ENCODE data around the gene KDM3B. TPM values are rescaled to one million over a fixed set of nuclear protein-coding genes. Genes with fewer than 3 reads are reported as not detected.

Gene KDM3B
- total and polyA plus RNA-seq, 9 of the 15 experiments (the other 6 are each of a cell fraction or from before 2014, with no cell fraction given), result 13.8 to 62.8 (median 41.9) TPM

DNA sequence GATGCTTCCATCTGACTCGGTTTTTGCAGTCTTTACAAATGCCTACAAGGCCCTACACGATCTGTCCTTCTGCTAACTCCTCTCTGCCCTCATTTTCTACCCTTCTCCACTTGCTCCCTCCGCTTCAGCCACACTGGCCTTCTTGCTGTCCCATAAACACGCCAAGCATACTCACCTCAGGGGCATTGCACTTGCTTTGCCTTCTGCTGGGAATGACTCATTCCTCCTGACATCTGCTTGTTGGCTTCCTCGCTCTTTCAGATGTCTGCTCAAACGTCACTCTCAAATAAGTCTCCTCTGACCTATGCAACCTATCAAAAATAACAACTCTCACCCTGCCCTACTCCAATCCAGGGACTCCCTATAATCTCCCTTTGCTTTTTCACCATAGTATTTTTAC is 49.1 kb upstream of the KDM3B start:
- H3K4me1 ChIP-seq (replicated peaks in 1 of 2; ENCODE audit: control insufficient read depth in 2 of 2, insufficient read depth in 2 of 2, low read length in 2 of 2), result no peaks in the 10 kb centered on the region; a peak in 2 of 5 replicates
- BruUV-seq (replicated peaks), result no TSS peak
- FAIRE-seq (no peak), DNase-seq (ENCODE audit: extremely low read depth in 1 of 4, low spot score in 3 of 4) (peak in 2 of 4 experiments; percentile 16 to 18), ATAC-seq (peak; percentile 45)
- no peaks in the 10 kb centered on the region for H4K20me1 ChIP-seq (replicated peaks; ENCODE audit: control insufficient read depth, insufficient read depth, low read length)
- no peaks in the 10 kb centered on the region for H3K9me1 ChIP-seq (ENCODE audit: control insufficient read depth, insufficient read depth, low read length)
- H3K9me3 ChIP-seq (replicated peaks; ENCODE audit: control insufficient read depth, insufficient read depth, low read depth, low read length), result no peaks in the 10 kb centered on the region
- H2AFZ ChIP-seq (ENCODE audit: low read depth, low read length), result no peak overlapping the region
- in situ Hi-C loops (cut with MboI) (no loop called here), intact Hi-C loops (cut with micrococcal nuclease) (no loop called here)
- POLR2A ChIA-PET, result interaction anchor here (0.8 to 1.2 kb wide), 2 partner anchors 10 to 29 kb away, joined by 3 read pairs; partner anchors contain the start of gene CDC25C
- CTCF ChIA-PET (ENCODE audit: low intra/inter-chr PET ratio), result interaction anchor here (0.6 kb wide), 1 partner anchor 84 kb away, joined by 3 read pairs; no protein-coding TSS in a partner anchor
- H3K4me3 ChIP-seq, result no peak overlapping the region
- no peaks in the 10 kb centered on the region for H3K27me3 ChIP-seq (ENCODE audit: control insufficient read depth in 2 of 2, insufficient read depth in 2 of 2, low read length in 2 of 2)
- no peak overlapping the region for H3K27ac ChIP-seq (ENCODE audit: extremely low read depth, low read depth, low read length)
- H3K9ac ChIP-seq (ENCODE audit: insufficient read depth in 1 of 2, low read depth in 2 of 2, low read length in 2 of 2), result no peak overlapping the region
- no peaks in the 10 kb centered on the region for H3K79me2 ChIP-seq (ENCODE audit: control insufficient read depth, insufficient read depth, low read length)
- no peak overlapping the region for H3K4me2 ChIP-seq (ENCODE audit: insufficient read depth, low read length)
- no peaks in the 10 kb centered on the region for H3K36me3 ChIP-seq (ENCODE audit: control insufficient read depth, insufficient read depth, low read length)
- 40% methylated on average over 6 of the region's 6 CpGs for WGBS (ENCODE audit: insufficient coverage, low coverage, missing lambda C conversion rate)
- TF ChIP-seq, protein P1, sequence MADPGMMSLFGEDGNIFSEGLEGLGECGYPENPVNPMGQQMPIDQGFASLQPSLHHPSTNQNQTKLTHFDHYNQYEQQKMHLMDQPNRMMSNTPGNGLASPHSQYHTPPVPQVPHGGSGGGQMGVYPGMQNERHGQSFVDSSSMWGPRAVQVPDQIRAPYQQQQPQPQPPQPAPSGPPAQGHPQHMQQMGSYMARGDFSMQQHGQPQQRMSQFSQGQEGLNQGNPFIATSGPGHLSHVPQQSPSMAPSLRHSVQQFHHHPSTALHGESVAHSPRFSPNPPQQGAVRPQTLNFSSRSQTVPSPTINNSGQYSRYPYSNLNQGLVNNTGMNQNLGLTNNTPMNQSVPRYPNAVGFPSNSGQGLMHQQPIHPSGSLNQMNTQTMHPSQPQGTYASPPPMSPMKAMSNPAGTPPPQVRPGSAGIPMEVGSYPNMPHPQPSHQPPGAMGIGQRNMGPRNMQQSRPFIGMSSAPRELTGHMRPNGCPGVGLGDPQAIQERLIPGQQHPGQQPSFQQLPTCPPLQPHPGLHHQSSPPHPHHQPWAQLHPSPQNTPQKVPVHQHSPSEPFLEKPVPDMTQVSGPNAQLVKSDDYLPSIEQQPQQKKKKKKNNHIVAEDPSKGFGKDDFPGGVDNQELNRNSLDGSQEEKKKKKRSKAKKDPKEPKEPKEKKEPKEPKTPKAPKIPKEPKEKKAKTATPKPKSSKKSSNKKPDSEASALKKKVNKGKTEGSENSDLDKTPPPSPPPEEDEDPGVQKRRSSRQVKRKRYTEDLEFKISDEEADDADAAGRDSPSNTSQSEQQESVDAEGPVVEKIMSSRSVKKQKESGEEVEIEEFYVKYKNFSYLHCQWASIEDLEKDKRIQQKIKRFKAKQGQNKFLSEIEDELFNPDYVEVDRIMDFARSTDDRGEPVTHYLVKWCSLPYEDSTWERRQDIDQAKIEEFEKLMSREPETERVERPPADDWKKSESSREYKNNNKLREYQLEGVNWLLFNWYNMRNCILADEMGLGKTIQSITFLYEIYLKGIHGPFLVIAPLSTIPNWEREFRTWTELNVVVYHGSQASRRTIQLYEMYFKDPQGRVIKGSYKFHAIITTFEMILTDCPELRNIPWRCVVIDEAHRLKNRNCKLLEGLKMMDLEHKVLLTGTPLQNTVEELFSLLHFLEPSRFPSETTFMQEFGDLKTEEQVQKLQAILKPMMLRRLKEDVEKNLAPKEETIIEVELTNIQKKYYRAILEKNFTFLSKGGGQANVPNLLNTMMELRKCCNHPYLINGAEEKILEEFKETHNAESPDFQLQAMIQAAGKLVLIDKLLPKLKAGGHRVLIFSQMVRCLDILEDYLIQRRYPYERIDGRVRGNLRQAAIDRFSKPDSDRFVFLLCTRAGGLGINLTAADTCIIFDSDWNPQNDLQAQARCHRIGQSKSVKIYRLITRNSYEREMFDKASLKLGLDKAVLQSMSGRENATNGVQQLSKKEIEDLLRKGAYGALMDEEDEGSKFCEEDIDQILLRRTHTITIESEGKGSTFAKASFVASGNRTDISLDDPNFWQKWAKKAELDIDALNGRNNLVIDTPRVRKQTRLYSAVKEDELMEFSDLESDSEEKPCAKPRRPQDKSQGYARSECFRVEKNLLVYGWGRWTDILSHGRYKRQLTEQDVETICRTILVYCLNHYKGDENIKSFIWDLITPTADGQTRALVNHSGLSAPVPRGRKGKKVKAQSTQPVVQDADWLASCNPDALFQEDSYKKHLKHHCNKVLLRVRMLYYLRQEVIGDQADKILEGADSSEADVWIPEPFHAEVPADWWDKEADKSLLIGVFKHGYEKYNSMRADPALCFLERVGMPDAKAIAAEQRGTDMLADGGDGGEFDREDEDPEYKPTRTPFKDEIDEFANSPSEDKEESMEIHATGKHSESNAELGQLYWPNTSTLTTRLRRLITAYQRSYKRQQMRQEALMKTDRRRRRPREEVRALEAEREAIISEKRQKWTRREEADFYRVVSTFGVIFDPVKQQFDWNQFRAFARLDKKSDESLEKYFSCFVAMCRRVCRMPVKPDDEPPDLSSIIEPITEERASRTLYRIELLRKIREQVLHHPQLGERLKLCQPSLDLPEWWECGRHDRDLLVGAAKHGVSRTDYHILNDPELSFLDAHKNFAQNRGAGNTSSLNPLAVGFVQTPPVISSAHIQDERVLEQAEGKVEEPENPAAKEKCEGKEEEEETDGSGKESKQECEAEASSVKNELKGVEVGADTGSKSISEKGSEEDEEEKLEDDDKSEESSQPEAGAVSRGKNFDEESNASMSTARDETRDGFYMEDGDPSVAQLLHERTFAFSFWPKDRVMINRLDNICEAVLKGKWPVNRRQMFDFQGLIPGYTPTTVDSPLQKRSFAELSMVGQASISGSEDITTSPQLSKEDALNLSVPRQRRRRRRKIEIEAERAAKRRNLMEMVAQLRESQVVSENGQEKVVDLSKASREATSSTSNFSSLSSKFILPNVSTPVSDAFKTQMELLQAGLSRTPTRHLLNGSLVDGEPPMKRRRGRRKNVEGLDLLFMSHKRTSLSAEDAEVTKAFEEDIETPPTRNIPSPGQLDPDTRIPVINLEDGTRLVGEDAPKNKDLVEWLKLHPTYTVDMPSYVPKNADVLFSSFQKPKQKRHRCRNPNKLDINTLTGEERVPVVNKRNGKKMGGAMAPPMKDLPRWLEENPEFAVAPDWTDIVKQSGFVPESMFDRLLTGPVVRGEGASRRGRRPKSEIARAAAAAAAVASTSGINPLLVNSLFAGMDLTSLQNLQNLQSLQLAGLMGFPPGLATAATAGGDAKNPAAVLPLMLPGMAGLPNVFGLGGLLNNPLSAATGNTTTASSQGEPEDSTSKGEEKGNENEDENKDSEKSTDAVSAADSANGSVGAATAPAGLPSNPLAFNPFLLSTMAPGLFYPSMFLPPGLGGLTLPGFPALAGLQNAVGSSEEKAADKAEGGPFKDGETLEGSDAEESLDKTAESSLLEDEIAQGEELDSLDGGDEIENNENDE (IDR thresholded peaks at IDR 0.05; ENCODE audit: low read depth, low read length), result no peak
- TF ChIP-seq, protein P2, sequence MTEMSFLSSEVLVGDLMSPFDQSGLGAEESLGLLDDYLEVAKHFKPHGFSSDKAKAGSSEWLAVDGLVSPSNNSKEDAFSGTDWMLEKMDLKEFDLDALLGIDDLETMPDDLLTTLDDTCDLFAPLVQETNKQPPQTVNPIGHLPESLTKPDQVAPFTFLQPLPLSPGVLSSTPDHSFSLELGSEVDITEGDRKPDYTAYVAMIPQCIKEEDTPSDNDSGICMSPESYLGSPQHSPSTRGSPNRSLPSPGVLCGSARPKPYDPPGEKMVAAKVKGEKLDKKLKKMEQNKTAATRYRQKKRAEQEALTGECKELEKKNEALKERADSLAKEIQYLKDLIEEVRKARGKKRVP (CRISPR knock-in tag; IDR thresholded peaks at IDR 0.05), result no peak
- TF ChIP-seq JUND (IDR thresholded peaks at IDR 0.05; ENCODE audit: borderline replicate concordance, low read depth, low read length) (peak; percentile 45; the same call in 1 of the 2 replicates), JUND (tag; IDR thresholded peaks at IDR 0.05; ENCODE audit: borderline replicate concordance, low read depth, low read length) (no peak), ESRRA (IDR thresholded peaks at IDR 0.05; ENCODE audit: borderline replicate concordance, low read depth) (no peak), ZKSCAN3 (CRISPR knock-in tag; IDR thresholded peaks at IDR 0.05) (no peak), ZSCAN32 (CRISPR knock-in tag; IDR thresholded peaks at IDR 0.05) (no peak)
- TF ChIP-seq, protein P3, sequence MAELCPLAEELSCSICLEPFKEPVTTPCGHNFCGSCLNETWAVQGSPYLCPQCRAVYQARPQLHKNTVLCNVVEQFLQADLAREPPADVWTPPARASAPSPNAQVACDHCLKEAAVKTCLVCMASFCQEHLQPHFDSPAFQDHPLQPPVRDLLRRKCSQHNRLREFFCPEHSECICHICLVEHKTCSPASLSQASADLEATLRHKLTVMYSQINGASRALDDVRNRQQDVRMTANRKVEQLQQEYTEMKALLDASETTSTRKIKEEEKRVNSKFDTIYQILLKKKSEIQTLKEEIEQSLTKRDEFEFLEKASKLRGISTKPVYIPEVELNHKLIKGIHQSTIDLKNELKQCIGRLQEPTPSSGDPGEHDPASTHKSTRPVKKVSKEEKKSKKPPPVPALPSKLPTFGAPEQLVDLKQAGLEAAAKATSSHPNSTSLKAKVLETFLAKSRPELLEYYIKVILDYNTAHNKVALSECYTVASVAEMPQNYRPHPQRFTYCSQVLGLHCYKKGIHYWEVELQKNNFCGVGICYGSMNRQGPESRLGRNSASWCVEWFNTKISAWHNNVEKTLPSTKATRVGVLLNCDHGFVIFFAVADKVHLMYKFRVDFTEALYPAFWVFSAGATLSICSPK (IDR thresholded peaks at IDR 0.05; ENCODE audit: borderline replicate concordance), result no peak
